ENCODE measurements around the gene HASPIN.

- TF ChIP-seq POLR2A (IDR thresholded peaks at IDR 0.05), result no peak
- TF ChIP-seq CTCF (IDR thresholded peaks at IDR 0.05), result no peak
These were observed 531 bp upstream of the HASPIN start for GRCh38 chr17:3723188-3723555.
